SK-N-SH (cell line): ENCODE data around the gene NLGN1. TPM values are rescaled to one million over a fixed set of nuclear protein-coding genes. Genes with fewer than 3 reads are reported as not detected.
A peak's percentile ranks its signal among the peaks of the same experiment; 100 is the strongest.

Source experiments
- CTCF ChIA-PET: fragments of 300-600, 350-600 bp; formaldehyde crosslinking; extraction: SDS; loops from one replicate; lab custom pipeline; 2021; lab: Yijun Ruan, JAX
- POLR2A ChIA-PET: fragments of 350-600 bp; sonication (Branson Sonifier 250); formaldehyde crosslinking; extraction: SDS; loops from one replicate; lab custom pipeline; 2020; ENCODE audit warnings: antibody characterized with exemption, inconsistent platforms; lab: Yijun Ruan, JAX
- DNase-seq: peaks from one replicate; pipeline ENCODE4 v3.0.0; 2012
- H2AFZ ChIP-seq: fragments of 200-600 bp; sonication (generic); 2 replicates; pipeline ENCODE4 v1.8.1; 2016; ENCODE audit warnings: antibody characterized with exemption, mild to moderate bottlenecking, low read depth
- H3F3A ChIP-seq: fragments of 200-600 bp; sonication (generic); replicated peaks from 2 replicates; pipeline ENCODE3; 2016; ENCODE audit warnings: antibody characterized with exemption, mild to moderate bottlenecking; ENCODE audit not compliant: insufficient read depth
- H3K27ac ChIP-seq, 2 experiments: fragments of 200-500 bp in 1 of 2; fragments of 200-600 bp in 1 of 2; sonication (Bioruptor generic) in 1 of 2; sonication (generic), shearing (Covaris generic) in 1 of 2; 2 replicates each; pipeline versions ENCODE4 v1.5.1 to v1.6.1; 2014 to 2016; ENCODE audit warnings: low read depth in 2 of 2, inconsistent platforms in 1 of 2, low read length in 1 of 2, mild to moderate bottlenecking in 1 of 2, mixed read lengths in 1 of 2
- H3K27me3 ChIP-seq: fragments of 200-600 bp; sonication (generic), shearing (Covaris generic); 2 replicates; pipeline ENCODE4 v1.6.1; 2016; ENCODE audit warnings: mixed run types; ENCODE audit not compliant: insufficient read depth
- H3K36me3 ChIP-seq, 2 experiments: fragments of 200-500 bp in 1 of 2; fragments of 200-600 bp in 1 of 2; sonication (Bioruptor generic) in 1 of 2; sonication (generic) in 1 of 2; replicated peaks in 1 of 2; 2 replicates each; pipeline versions ENCODE3 to v1.5.1; 2014 to 2016; ENCODE audit warnings: low read length in 1 of 2, mild to moderate bottlenecking in 1 of 2; ENCODE audit not compliant: insufficient read depth in 2 of 2, control insufficient read depth in 1 of 2
- H3K4me1 ChIP-seq, 2 experiments: fragments of 200-500 bp in 1 of 2; fragments of 200-600 bp in 1 of 2; sonication (Bioruptor generic) in 1 of 2; sonication (generic), shearing (Covaris generic) in 1 of 2; 2 replicates each; pipeline versions ENCODE4 v1.5.1 to v1.6.1; 2014 to 2016; ENCODE audit warnings: low read depth in 1 of 2, low read length in 1 of 2, mixed run types in 1 of 2; ENCODE audit not compliant: insufficient read depth in 2 of 2, control insufficient read depth in 1 of 2
- H3K4me2 ChIP-seq: fragments of 200-600 bp; sonication (generic), shearing (Covaris generic); 2 replicates; pipeline ENCODE4 v1.6.1; 2017; ENCODE audit warnings: mixed run types
- H3K4me3 ChIP-seq, 2 experiments: fragments of 200-500 bp in 1 of 2; fragments of 200-600 bp in 1 of 2; sonication (Bioruptor generic) in 1 of 2; sonication (generic), shearing (Covaris generic) in 1 of 2; 2 replicates each; pipeline versions ENCODE4 v1.5.1 to v1.8.1; 2014 to 2016; ENCODE audit warnings: low read depth in 2 of 2, inconsistent platforms in 1 of 2, low read length in 1 of 2, mild to moderate bottlenecking in 1 of 2, mixed read lengths in 1 of 2, moderate library complexity in 1 of 2
- H3K79me2 ChIP-seq: fragments of 200-600 bp; sonication (generic); 2 replicates; pipeline ENCODE4 v1.8.1; 2017; ENCODE audit warnings: mild to moderate bottlenecking; ENCODE audit not compliant: insufficient read depth
- H3K9ac ChIP-seq: fragments of 200-600 bp; sonication (generic); 2 replicates; pipeline ENCODE4 v1.6.1; 2017; ENCODE audit warnings: mixed run types
- H3K9me2 ChIP-seq: fragments of 200-600 bp; sonication (generic); 2 replicates; pipeline ENCODE4 v1.6.1; 2017; ENCODE audit warnings: mixed run types
- H3K9me3 ChIP-seq: fragments of 200-600 bp; sonication (generic); 2 replicates; pipeline ENCODE4 v1.6.1; 2017; ENCODE audit warnings: mixed run types, mild to moderate bottlenecking, moderate library complexity
- H4K20me1 ChIP-seq: fragments of 200-600 bp; sonication (generic); 2 replicates; pipeline ENCODE4 v1.6.1; 2017; ENCODE audit warnings: mild to moderate bottlenecking, mixed run types; ENCODE audit not compliant: insufficient read depth
- FOSL2 ChIP-seq: IDR thresholded peaks from 2 replicates; pipeline ENCODE4 v1.4.0; 2012; ENCODE audit warnings: low read depth, mild to moderate bottlenecking, moderate library complexity, borderline replicate concordance
- MEF2A ChIP-seq: IDR thresholded peaks from 2 replicates; pipeline ENCODE4 v1.4.0; 2012; ENCODE audit warnings: low read depth, borderline replicate concordance
- NRF1 ChIP-seq: IDR thresholded peaks from 2 replicates; pipeline ENCODE4 v1.6.1; 2012; ENCODE audit warnings: low read depth, mild to moderate bottlenecking, low read length
- RAD21 ChIP-seq: IDR thresholded peaks from 2 replicates; pipeline ENCODE4 v1.6.1; 2012; ENCODE audit warnings: mild to moderate bottlenecking, low read length
- SIN3A ChIP-seq: IDR thresholded peaks from 2 replicates; pipeline ENCODE4 v1.6.1; 2012; ENCODE audit warnings: low read depth, mild to moderate bottlenecking, low read length, moderate library complexity, borderline replicate concordance
- SMC3 ChIP-seq: IDR thresholded peaks from 2 replicates; pipeline ENCODE4 v1.6.1; 2012; ENCODE audit warnings: low read depth, low read length, improper control_type of control experiment
- TAF1 ChIP-seq: IDR thresholded peaks from 2 replicates; pipeline ENCODE4 v1.6.1; 2012; ENCODE audit warnings: low read depth, mild to moderate bottlenecking, low read length, moderate library complexity, borderline replicate concordance
- WGBS: methylation state at CpG from one replicate; pipeline ENCODE4 v1.1.6; 2017; ENCODE audit warnings: low lambda C conversion rate; 5-methylcytosine and 5-hydroxymethylcytosine counted together
- polyA plus RNA-seq, 3 experiments: library from polyadenylated mRNA; depleted of rRNA; stranded (reverse); fragments of >200 nt; gene quantifications; 2 replicates each; pipeline ENCODE4 v1.2.3, GENCODE V29; 2012
- TF ChIP-seq, protein P1 (sequence below): fragments of 200-600 bp; sonication (generic); IDR thresholded peaks from 2 replicates; pipeline ENCODE4 v1.6.1; 2017; ENCODE audit warnings: antibody characterized with exemption, mild to moderate bottlenecking, moderate library complexity
- TF ChIP-seq, protein P2 (sequence below): IDR thresholded peaks from 2 replicates; pipeline ENCODE4 v1.6.1; 2012; ENCODE audit warnings: mild to moderate bottlenecking, low read depth, low read length, moderate library complexity
- TF ChIP-seq, protein P3 (sequence below): fragments of 150-350 bp; IDR thresholded peaks from 2 replicates; pipeline ENCODE4 v1.6.1; 2017; ENCODE audit warnings: antibody characterized with exemption, low read length, low read depth, borderline replicate concordance

The NLGN1 gene
- polyA plus RNA-seq, 1 of the 3 experiments (the other 2 are of a cell fraction) = 1.5 TPM

DNA sequence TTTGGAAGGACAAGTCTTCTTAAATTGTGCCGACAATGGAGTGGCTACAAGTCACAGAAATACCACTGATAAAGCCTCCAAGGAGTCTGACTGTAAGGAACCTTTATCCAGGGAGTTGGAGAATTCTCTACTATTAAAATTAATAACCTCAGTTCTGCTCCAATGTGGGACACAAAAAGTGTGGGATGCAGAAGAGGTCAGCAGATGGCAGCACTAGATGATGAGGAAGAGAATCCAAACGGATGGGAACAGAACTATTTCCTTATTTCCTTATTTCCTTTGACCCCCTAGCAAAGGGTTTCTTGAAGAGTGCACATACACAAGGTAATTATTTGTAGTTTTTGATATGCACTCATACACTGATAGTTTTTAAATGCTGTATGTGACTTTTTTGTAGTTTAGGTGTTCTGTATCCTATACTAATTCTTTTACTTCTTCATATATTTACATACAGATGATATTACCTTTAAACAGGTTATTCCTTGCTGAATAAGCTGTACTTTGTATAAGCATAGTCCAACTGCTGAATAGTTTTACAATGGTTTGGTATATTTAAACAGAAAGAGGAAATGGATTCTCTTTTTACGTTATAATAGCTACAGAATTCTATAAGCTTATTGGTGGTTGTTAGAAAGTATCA lies 25.6 kb upstream of the NLGN1 start:
- CTCF ChIA-PET = interaction anchor here (0.7 to 1.8 kb wide), 11 partner anchors 10 to 386 kb away, joined by 3 to 22 read pairs (median 3); partner anchors contain the start of gene NLGN1
- POLR2A ChIA-PET = no interaction called here
- Histone ChIP-seq H3K4me3 (no peak overlapping the region; a peak in 1 of 4 replicates), H3K27ac (no peak overlapping the region), H3K4me1 (no peaks in the 10 kb centered on the region), H3K9ac (no peak overlapping the region), H3K9me2 (no peaks in the 10 kb centered on the region), H3F3A (no peaks in the 10 kb centered on the region), H3K36me3 (no peaks in the 10 kb centered on the region), H3K9me3 (no peaks in the 10 kb centered on the region), H3K4me2 (no peak overlapping the region), H4K20me1 (no peaks in the 10 kb centered on the region), H3K79me2 (no peaks in the 10 kb centered on the region), H3K27me3 (no peaks in the 10 kb centered on the region; the same call in 1 of the 2 replicates), H2AFZ (no peak overlapping the region)
- DNase-seq = peak; percentile 21
- TF ChIP-seq MEF2A (no peak), SMC3 (peak; percentile 40), TAF1 (no peak), NRF1 (no peak), RAD21 (peak; percentile 65), FOSL2 (no peak), SIN3A (no peak)
- TF ChIP-seq, protein P1, sequence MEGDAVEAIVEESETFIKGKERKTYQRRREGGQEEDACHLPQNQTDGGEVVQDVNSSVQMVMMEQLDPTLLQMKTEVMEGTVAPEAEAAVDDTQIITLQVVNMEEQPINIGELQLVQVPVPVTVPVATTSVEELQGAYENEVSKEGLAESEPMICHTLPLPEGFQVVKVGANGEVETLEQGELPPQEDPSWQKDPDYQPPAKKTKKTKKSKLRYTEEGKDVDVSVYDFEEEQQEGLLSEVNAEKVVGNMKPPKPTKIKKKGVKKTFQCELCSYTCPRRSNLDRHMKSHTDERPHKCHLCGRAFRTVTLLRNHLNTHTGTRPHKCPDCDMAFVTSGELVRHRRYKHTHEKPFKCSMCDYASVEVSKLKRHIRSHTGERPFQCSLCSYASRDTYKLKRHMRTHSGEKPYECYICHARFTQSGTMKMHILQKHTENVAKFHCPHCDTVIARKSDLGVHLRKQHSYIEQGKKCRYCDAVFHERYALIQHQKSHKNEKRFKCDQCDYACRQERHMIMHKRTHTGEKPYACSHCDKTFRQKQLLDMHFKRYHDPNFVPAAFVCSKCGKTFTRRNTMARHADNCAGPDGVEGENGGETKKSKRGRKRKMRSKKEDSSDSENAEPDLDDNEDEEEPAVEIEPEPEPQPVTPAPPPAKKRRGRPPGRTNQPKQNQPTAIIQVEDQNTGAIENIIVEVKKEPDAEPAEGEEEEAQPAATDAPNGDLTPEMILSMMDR = peak; percentile 76
- TF ChIP-seq, protein P2, sequence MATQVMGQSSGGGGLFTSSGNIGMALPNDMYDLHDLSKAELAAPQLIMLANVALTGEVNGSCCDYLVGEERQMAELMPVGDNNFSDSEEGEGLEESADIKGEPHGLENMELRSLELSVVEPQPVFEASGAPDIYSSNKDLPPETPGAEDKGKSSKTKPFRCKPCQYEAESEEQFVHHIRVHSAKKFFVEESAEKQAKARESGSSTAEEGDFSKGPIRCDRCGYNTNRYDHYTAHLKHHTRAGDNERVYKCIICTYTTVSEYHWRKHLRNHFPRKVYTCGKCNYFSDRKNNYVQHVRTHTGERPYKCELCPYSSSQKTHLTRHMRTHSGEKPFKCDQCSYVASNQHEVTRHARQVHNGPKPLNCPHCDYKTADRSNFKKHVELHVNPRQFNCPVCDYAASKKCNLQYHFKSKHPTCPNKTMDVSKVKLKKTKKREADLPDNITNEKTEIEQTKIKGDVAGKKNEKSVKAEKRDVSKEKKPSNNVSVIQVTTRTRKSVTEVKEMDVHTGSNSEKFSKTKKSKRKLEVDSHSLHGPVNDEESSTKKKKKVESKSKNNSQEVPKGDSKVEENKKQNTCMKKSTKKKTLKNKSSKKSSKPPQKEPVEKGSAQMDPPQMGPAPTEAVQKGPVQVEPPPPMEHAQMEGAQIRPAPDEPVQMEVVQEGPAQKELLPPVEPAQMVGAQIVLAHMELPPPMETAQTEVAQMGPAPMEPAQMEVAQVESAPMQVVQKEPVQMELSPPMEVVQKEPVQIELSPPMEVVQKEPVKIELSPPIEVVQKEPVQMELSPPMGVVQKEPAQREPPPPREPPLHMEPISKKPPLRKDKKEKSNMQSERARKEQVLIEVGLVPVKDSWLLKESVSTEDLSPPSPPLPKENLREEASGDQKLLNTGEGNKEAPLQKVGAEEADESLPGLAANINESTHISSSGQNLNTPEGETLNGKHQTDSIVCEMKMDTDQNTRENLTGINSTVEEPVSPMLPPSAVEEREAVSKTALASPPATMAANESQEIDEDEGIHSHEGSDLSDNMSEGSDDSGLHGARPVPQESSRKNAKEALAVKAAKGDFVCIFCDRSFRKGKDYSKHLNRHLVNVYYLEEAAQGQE = no peak
- TF ChIP-seq, protein P3, sequence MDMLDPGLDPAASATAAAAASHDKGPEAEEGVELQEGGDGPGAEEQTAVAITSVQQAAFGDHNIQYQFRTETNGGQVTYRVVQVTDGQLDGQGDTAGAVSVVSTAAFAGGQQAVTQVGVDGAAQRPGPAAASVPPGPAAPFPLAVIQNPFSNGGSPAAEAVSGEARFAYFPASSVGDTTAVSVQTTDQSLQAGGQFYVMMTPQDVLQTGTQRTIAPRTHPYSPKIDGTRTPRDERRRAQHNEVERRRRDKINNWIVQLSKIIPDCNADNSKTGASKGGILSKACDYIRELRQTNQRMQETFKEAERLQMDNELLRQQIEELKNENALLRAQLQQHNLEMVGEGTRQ = no peak
- WGBS = 36% methylated on average over 3 of the region's 3 CpGs
